ENCODE measurements around the gene MED10. TPM values are rescaled to one million over a fixed set of nuclear protein-coding genes. Genes with fewer than 3 reads are reported as not detected.

Gene MED10
- total RNA-seq, 1 experiment from 2014 or later = 5.7 TPM

DNA sequence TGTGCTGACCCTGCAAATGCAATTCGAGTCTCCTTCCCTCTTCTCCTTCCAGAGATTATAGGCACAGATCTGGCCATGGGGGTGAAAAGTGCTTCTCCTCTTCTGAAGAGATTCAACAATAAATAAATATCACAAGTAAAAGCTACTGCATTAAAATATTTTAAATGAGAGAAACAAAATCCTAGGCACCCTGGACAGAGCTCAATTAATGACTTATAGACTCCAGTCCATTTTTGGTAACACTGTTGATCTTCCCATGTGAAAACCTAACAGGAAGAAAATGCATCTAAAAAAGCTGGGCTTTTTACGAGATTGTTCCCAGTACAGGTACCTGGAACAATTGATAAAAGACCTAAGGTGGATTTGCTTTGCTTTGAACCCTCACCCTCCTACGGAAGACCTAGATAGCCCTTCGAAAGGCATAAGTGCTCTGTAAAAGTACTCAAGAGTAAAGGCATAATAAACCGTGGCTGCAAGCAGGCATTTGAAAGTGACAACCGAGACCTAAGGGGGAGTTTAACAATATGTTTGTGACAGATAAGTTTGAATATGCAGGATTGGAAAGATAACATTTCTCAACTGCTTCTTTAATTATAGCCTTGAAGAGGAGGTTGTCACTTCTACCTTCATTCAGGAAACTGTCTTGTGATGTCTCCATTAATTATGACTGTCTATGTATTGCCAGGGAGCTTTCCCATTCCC lies 29.4 kb upstream of the MED10 start:
- Histone ChIP-seq H3K36me3 (replicated peaks; ENCODE audit: control insufficient read depth, insufficient read depth, low read length) (no peaks in the 10 kb centered on the region), H3K27me3 (ENCODE audit: control insufficient read depth, insufficient read depth, low read length) (no peaks in the 10 kb centered on the region; the same call in 1 of the 2 replicates), H3K4me3 (ENCODE audit: insufficient read depth, low read depth, low read length) (no peak overlapping the region)
- DNase-seq = no peak

- Histone ChIP-seq H3K36me3 (replicated peaks; ENCODE audit: control insufficient read depth, insufficient read depth, low read length) (no peaks in the 10 kb centered on the region), H3K4me3 (ENCODE audit: insufficient read depth, low read depth, low read length) (no peak overlapping the region), H3K27me3 (ENCODE audit: control insufficient read depth, insufficient read depth, low read length) (no peaks in the 10 kb centered on the region; the same call in 1 of the 2 replicates)
- DNase-seq = no peak
Measured at GRCh38 chr5:6405591-6405990, 27.2 kb upstream of the MED10 start.

GRCh38 chr5:6404129-6404528 lies 25.8 kb upstream of the MED10 start:
- no peak for DNase-seq
- Histone ChIP-seq H3K36me3 (replicated peaks; ENCODE audit: control insufficient read depth, insufficient read depth, low read length) (no peaks in the 10 kb centered on the region), H3K27me3 (ENCODE audit: control insufficient read depth, insufficient read depth, low read length) (no peaks in the 10 kb centered on the region; the same call in 1 of the 2 replicates), H3K4me3 (ENCODE audit: insufficient read depth, low read depth, low read length) (no peak overlapping the region)

GRCh38 chr5:6403416-6403815 lies 25.1 kb upstream of the MED10 start:
- Histone ChIP-seq H3K27me3 (ENCODE audit: control insufficient read depth, insufficient read depth, low read length) (no peaks in the 10 kb centered on the region; the same call in 1 of the 2 replicates), H3K4me3 (ENCODE audit: insufficient read depth, low read depth, low read length) (no peak overlapping the region), H3K36me3 (replicated peaks; ENCODE audit: control insufficient read depth, insufficient read depth, low read length) (no peaks in the 10 kb centered on the region)
- DNase-seq = no peak

DNA sequence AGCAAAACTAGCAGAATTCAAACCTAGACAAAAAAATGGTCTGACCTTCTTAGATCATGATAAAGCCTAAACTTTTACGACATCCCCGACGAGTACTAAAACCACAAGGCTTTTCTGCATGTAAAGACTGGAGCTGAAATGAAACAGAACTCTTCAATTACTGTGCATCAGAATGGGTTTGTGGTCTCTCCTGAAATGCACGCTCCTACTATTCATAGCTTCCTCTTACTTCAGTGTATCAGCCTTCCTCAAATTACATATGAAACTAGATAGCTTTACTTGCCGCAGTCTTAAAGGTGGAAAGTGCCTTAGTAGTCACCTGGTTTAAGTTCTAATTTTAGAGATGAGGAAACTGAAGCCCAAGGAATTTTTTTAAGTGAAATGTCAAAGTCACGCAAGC lies 24.6 kb upstream of the MED10 start:
- no peak for DNase-seq
- Histone ChIP-seq H3K27me3 (ENCODE audit: control insufficient read depth, insufficient read depth, low read length) (no peaks in the 10 kb centered on the region; the same call in 1 of the 2 replicates), H3K36me3 (replicated peaks; ENCODE audit: control insufficient read depth, insufficient read depth, low read length) (no peaks in the 10 kb centered on the region), H3K4me3 (ENCODE audit: insufficient read depth, low read depth, low read length) (no peak overlapping the region)

DNA sequence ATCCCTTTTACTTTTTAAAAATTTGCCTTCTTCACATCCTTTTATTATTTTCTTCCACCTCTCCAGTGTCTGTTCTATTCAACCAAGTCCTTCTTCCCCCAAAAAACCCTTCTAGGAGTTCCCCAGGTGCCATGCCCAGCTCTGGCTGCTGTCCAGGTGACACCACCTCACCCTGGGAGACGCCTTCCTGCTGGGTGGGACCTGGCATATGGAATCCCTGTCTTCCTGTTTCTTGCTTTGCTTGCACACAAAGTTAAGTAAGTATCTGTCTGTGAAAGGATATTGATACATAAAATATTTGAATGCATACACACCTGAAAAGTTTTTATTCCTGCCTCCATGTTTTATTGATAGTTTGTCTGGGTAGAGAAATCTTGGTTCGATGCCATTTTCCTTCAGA lies 23.1 kb upstream of the MED10 start:
- Histone ChIP-seq H3K36me3 (replicated peaks; ENCODE audit: control insufficient read depth, insufficient read depth, low read length) (no peaks in the 10 kb centered on the region), H3K27me3 (ENCODE audit: control insufficient read depth, insufficient read depth, low read length) (no peaks in the 10 kb centered on the region; the same call in 1 of the 2 replicates), H3K4me3 (ENCODE audit: insufficient read depth, low read depth, low read length) (no peak overlapping the region)
- no peak for DNase-seq

GRCh38 chr5:6399980-6400910 lies 21.9 kb upstream of the MED10 start:
- no peaks in the 10 kb centered on the region; the same call in 1 of the 2 replicates for H3K27me3 ChIP-seq (ENCODE audit: control insufficient read depth, insufficient read depth, low read length)
- DNase-seq = no peak
- no peak overlapping the region for H3K4me3 ChIP-seq (ENCODE audit: insufficient read depth, low read depth, low read length)
- H3K36me3 ChIP-seq (replicated peaks; ENCODE audit: control insufficient read depth, insufficient read depth, low read length) = no peaks in the 10 kb centered on the region

GRCh38 chr5:6398570-6399230 lies 20.4 kb upstream of the MED10 start:
- Histone ChIP-seq H3K4me3 (ENCODE audit: insufficient read depth, low read depth, low read length) (no peak overlapping the region), H3K27me3 (ENCODE audit: control insufficient read depth, insufficient read depth, low read length) (no peaks in the 10 kb centered on the region; the same call in 1 of the 2 replicates), H3K36me3 (replicated peaks; ENCODE audit: control insufficient read depth, insufficient read depth, low read length) (no peaks in the 10 kb centered on the region)
- no peak for DNase-seq

DNA sequence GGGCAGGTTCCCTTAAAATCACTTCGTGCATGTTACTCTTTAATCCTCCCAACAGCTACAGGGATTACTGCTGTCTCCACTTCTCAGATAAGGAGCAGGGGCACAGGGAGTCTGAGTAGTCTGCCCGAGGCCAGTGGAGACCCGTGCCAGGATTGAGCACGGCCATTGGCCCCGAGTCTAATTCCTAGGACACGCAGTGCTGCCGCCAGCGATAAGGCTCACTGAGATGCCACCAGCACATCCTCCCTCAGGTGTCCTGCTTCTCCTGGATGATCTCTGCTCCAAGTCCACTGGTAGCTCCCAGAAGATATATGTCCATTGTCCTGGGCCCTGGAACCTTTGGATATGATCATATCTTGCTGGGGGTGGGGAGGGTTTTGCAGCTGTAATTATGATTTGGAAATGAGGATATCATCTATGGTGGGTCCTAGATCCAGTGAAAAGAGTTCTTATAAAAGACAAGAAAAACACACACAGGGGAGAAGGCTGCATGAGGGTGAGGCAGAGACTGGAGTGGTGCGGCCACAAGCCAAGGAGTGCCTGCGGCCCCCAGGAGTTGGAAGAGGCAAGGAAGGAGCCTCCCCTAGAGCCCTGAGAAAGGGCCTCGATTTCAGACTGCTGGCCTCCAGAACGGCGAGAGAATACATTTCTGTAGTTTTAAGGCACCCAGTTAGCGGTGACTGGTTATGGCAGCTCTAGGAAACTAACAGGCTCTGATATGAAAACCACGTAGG lies 19.4 kb upstream of the MED10 start:
- Histone ChIP-seq H3K27me3 (ENCODE audit: control insufficient read depth, insufficient read depth, low read length) (no peaks in the 10 kb centered on the region), H3K36me3 (replicated peaks; ENCODE audit: control insufficient read depth, insufficient read depth, low read length) (no peaks in the 10 kb centered on the region), H3K4me3 (ENCODE audit: insufficient read depth, low read depth, low read length) (no peak overlapping the region)
- DNase-seq = no peak

DNA sequence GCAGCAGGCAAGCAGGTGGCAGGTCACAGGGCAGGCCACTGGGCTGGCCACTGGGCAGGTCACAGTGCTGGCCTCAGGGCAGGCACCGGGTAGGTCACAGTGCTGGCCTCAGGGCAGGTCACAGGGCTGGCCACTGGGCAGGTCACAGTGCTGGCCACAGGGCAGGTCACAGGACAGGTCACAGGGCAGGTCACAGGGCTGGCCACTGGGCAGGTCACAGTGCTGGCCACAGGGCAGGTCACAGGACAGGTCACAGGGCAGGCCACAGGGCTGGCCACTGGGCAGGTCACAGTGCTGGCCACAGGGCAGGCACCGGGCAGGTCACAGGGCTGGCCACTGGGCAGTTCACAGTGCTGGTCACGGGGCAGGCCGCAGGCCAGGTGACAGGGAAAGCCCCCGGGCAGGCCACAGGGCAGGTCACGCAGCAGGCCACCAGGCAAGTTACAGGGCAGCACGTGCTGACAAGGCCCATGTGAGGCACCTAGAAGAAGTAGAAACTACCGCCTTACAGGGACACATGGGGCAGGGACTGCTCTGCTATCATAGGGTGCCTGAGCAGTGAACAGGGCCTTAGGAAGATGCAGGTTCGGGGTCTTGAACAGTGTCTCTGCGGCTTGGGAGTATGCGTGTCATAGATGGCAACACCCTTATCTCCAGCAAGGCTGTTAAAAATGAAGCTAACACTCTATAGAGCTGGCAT lies 18.6 kb upstream of the MED10 start:
- H3K27me3 ChIP-seq (ENCODE audit: control insufficient read depth, insufficient read depth, low read length) = no peaks in the 10 kb centered on the region; the same call in 1 of the 2 replicates
- H3K4me3 ChIP-seq (ENCODE audit: insufficient read depth, low read depth, low read length) = no peak overlapping the region
- no peaks in the 10 kb centered on the region for H3K36me3 ChIP-seq (replicated peaks; ENCODE audit: control insufficient read depth, insufficient read depth, low read length)
- no peak for DNase-seq

DNA sequence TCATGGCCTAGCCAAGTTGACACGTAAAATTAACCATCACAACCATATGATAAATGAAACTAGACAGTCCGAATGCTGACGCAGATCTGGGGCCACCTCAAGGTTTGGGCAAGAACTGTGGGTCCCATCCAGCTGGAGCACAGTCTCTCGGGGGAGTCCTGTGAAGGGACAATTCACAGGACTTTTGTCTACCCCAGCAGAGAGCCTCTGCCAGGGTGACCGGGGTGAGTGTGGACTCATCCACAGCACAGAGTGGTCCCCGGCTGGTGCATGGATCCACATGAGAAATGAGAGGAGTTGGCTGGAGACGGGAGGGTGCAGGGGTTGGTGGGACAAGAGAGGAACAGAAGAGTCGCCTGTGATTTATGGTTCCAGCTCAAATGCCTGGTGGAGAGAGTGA lies 17.7 kb upstream of the MED10 start:
- no peak overlapping the region for H3K4me3 ChIP-seq (ENCODE audit: insufficient read depth, low read depth, low read length)
- DNase-seq = no peak
- no peaks in the 10 kb centered on the region; the same call in 1 of the 2 replicates for H3K27me3 ChIP-seq (ENCODE audit: control insufficient read depth, insufficient read depth, low read length)
- no peaks in the 10 kb centered on the region for H3K36me3 ChIP-seq (replicated peaks; ENCODE audit: control insufficient read depth, insufficient read depth, low read length)

DNA sequence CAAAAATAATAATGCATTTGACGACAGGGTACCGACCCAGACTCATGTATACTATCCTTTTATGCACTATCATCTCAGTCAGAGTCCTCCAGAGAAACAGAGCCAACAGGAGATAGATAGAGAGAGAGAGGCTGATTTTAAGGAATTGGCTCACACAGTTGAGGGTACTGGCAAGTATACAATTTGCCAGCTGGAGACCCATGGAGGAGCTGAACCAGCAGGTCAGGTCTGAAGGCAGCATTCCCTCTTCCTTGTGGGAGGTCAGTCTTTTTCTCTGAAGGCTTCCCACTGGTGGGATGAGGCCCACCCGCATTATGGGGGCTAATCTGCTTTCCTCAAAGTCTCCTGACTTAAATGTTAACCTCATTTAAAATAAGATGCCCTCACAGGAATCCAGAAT lies 17.3 kb upstream of the MED10 start:
- Histone ChIP-seq H3K27me3 (ENCODE audit: control insufficient read depth, insufficient read depth, low read length) (no peaks in the 10 kb centered on the region; the same call in 1 of the 2 replicates), H3K36me3 (replicated peaks; ENCODE audit: control insufficient read depth, insufficient read depth, low read length) (no peaks in the 10 kb centered on the region), H3K4me3 (ENCODE audit: insufficient read depth, low read depth, low read length) (no peak overlapping the region)
- no peak for DNase-seq

- Histone ChIP-seq H3K27me3 (ENCODE audit: control insufficient read depth, insufficient read depth, low read length) (no peaks in the 10 kb centered on the region; the same call in 1 of the 2 replicates), H3K36me3 (replicated peaks; ENCODE audit: control insufficient read depth, insufficient read depth, low read length) (no peaks in the 10 kb centered on the region), H3K4me3 (ENCODE audit: insufficient read depth, low read depth, low read length) (no peak overlapping the region)
- DNase-seq = no peak
Measured at GRCh38 chr5:6395102-6395445, 16.7 kb upstream of the MED10 start.
